ENCODE results near the gene DDX42.

GRCh38 chr17:63764716-63765115 is 9.3 kb upstream of the DDX42 start:
- no peak for TF ChIP-seq CTCF (IDR thresholded peaks at IDR 0.05; ENCODE audit: low read depth, low read length, poor library complexity, severe bottlenecking)
- no peak for TF ChIP-seq EZH2phosphoT487 (IDR thresholded peaks at IDR 0.05; ENCODE audit: borderline replicate concordance, low read length)

Measured in DOHH2 (cell line).